Fibroblast of lung (primary cell): ENCODE data around the gene SLC31A1.

Experiments used
- CTCF ChIP-seq, 2 donors: IDR thresholded peaks in 1 of 2; conservative IDR thresholded peaks in 1 of 2; 1 replicate in 1 of 2; 2 replicates in 1 of 2; pipeline ENCODE4 v1.5.1; 2011 to 2012; ENCODE audit warnings: low read length in 2 of 2, control low read depth in 1 of 2, inconsistent platforms in 1 of 2, low read depth in 1 of 2, mild to moderate bottlenecking in 1 of 2
- EZH2 ChIP-seq: IDR thresholded peaks from 2 replicates; pipeline ENCODE4 v1.5.1; 2012; ENCODE audit warnings: low read length, control low read depth, mild to moderate bottlenecking; ENCODE audit errors: missing control alignments

GRCh38 chr9:113199683-113200329 lies 21.5 kb upstream of the SLC31A1 start:
- TF ChIP-seq CTCF (conservative IDR thresholded peaks at IDR 0.05 in 1 of 2, IDR thresholded peaks at IDR 0.05 in 1 of 2; ENCODE audit: low read depth in 1 of 2, low read length in 2 of 2) (no peak), EZH2 (no peak)
